ENCODE results near the gene DPP8.

DPP8 gene

DNA sequence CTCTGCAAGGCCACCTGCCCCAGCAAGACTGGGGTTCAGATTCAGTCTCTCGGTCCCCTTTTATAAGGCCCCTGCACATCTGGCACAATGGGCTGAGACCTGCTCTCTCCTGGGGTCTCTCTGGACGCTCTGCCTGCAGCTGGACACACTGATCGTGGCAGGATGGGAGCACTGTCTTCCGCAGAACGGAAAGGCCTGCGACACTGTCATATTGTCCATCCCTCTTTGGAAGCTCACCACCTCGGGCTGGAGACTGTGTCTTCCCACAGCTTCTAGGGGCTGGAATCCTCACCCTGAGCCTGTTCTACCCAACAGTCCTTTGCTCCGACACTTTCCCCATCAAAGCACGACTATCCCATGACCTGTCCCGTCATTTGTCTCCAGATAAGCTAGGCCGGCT, 83.3 kb downstream of the DPP8 start:
- peaks cover 5% of the 10 kb centered on the region for H3K4me1 ChIP-seq (ENCODE audit: control insufficient read depth, insufficient read depth, low read depth, low read length)
- H4K8ac ChIP-seq (ENCODE audit: low read length): no peak overlapping the region
- H3K27me3 ChIP-seq (ENCODE audit: control insufficient read depth in 1 of 2, insufficient read depth in 1 of 2, low read length in 2 of 2): no peaks in the 10 kb centered on the region
- H3K4ac ChIP-seq (ENCODE audit: low read depth in 1 of 2, low read length in 2 of 2): no peak overlapping the region
- H3K4me3 ChIP-seq (ENCODE audit: insufficient read depth in 1 of 2, low read depth in 1 of 2, low read length in 2 of 2): no peak overlapping the region
- H2BK120ac ChIP-seq (ENCODE audit: low read depth, low read length): no peak overlapping the region
- no peak overlapping the region for H2BK15ac ChIP-seq (ENCODE audit: low read depth, poor library complexity, severe bottlenecking)
- H3K36me3 ChIP-seq (ENCODE audit: control insufficient read depth in 1 of 2, insufficient read depth in 2 of 2, low read depth in 1 of 2, low read length in 2 of 2): no peaks in the 10 kb centered on the region
- no peak overlapping the region for H4K91ac ChIP-seq (ENCODE audit: low read length)
- WGBS: 83% methylated on average over 11 of the region's 11 CpGs
- H3K18ac ChIP-seq (ENCODE audit: low read depth in 1 of 2, low read length in 2 of 2): no peak overlapping the region
- H2AK5ac ChIP-seq (ENCODE audit: low read length, severe bottlenecking): no peak overlapping the region
- no peak for DNase-seq
- H2BK5ac ChIP-seq (ENCODE audit: low read depth, low read length, poor library complexity, severe bottlenecking): no peak overlapping the region
- H3K9me3 ChIP-seq (ENCODE audit: control insufficient read depth, low read length): no peaks in the 10 kb centered on the region
- no peak overlapping the region for H3K14ac ChIP-seq (ENCODE audit: low read length in 2 of 2)
- peak overlapping the region in 1 of 2 experiments; percentile 4 for H2BK12ac ChIP-seq (ENCODE audit: low read length in 2 of 2)
- H3K4me2 ChIP-seq (ENCODE audit: low read length, poor library complexity, severe bottlenecking): no peak overlapping the region
- H3K9ac ChIP-seq (ENCODE audit: low read length): no peak overlapping the region
- no peak overlapping the region for H2AFZ ChIP-seq (ENCODE audit: low read depth, low read length)
- no peak overlapping the region for H3K27ac ChIP-seq (ENCODE audit: low read length, poor library complexity, severe bottlenecking)
- H3K23ac ChIP-seq (ENCODE audit: low read length in 2 of 2): no peak overlapping the region
- no peaks in the 10 kb centered on the region for H3K79me1 ChIP-seq (replicated peaks; ENCODE audit: low read length, poor library complexity, severe bottlenecking)

DNA sequence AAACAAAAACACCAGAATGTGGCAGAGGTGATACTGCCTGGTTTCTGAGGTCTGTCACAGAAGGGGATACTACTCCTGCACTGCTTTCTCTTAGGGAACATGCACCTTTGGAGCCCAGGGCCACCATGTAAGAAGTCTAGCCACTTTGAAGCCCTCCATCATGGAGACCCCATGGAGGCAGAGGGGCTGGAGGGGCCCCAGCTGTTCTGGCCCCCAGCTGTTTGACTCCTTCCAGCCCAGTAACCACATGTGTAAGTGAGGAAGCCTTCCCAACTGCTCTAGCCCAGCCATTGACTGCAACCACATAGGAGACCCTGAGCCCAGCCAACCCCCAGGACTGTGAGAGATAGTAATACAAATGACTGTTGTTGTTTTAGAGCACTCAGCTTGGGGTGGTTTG, 85.8 kb downstream of the DPP8 start:
- H3K23ac ChIP-seq (ENCODE audit: low read length in 2 of 2): no peak overlapping the region
- H2BK120ac ChIP-seq (ENCODE audit: low read depth, low read length): no peak overlapping the region
- peaks cover 2% of the 10 kb centered on the region for H3K4me1 ChIP-seq (ENCODE audit: control insufficient read depth, insufficient read depth, low read depth, low read length)
- H3K27ac ChIP-seq (ENCODE audit: low read length, poor library complexity, severe bottlenecking): no peak overlapping the region
- H4K8ac ChIP-seq (ENCODE audit: low read length): no peak overlapping the region
- H2AFZ ChIP-seq (ENCODE audit: low read depth, low read length): no peak overlapping the region
- no peaks in the 10 kb centered on the region for H3K79me1 ChIP-seq (replicated peaks; ENCODE audit: low read length, poor library complexity, severe bottlenecking)
- H3K36me3 ChIP-seq (ENCODE audit: control insufficient read depth in 1 of 2, insufficient read depth in 2 of 2, low read depth in 1 of 2, low read length in 2 of 2): no peaks in the 10 kb centered on the region
- no peak overlapping the region for H3K4ac ChIP-seq (ENCODE audit: low read depth in 1 of 2, low read length in 2 of 2)
- no peak overlapping the region for H3K4me2 ChIP-seq (ENCODE audit: low read length, poor library complexity, severe bottlenecking)
- H2BK15ac ChIP-seq (ENCODE audit: low read depth, poor library complexity, severe bottlenecking): no peak overlapping the region
- no peak overlapping the region for H2AK5ac ChIP-seq (ENCODE audit: low read length, severe bottlenecking)
- no peak for DNase-seq
- no peak overlapping the region for H3K4me3 ChIP-seq (ENCODE audit: insufficient read depth in 1 of 2, low read depth in 1 of 2, low read length in 2 of 2)
- no peaks in the 10 kb centered on the region for H3K9me3 ChIP-seq (ENCODE audit: control insufficient read depth, low read length)
- no peak overlapping the region for H2BK5ac ChIP-seq (ENCODE audit: low read depth, low read length, poor library complexity, severe bottlenecking)
- H3K14ac ChIP-seq (ENCODE audit: low read length in 2 of 2): no peak overlapping the region
- H3K9ac ChIP-seq (ENCODE audit: low read length): no peak overlapping the region
- H3K27me3 ChIP-seq (ENCODE audit: control insufficient read depth in 1 of 2, insufficient read depth in 1 of 2, low read length in 2 of 2): no peaks in the 10 kb centered on the region
- H4K91ac ChIP-seq (ENCODE audit: low read length): no peak overlapping the region
- no peak overlapping the region for H3K18ac ChIP-seq (ENCODE audit: low read depth in 1 of 2, low read length in 2 of 2)
- H2BK12ac ChIP-seq (ENCODE audit: low read length in 2 of 2): no peak overlapping the region

DNA sequence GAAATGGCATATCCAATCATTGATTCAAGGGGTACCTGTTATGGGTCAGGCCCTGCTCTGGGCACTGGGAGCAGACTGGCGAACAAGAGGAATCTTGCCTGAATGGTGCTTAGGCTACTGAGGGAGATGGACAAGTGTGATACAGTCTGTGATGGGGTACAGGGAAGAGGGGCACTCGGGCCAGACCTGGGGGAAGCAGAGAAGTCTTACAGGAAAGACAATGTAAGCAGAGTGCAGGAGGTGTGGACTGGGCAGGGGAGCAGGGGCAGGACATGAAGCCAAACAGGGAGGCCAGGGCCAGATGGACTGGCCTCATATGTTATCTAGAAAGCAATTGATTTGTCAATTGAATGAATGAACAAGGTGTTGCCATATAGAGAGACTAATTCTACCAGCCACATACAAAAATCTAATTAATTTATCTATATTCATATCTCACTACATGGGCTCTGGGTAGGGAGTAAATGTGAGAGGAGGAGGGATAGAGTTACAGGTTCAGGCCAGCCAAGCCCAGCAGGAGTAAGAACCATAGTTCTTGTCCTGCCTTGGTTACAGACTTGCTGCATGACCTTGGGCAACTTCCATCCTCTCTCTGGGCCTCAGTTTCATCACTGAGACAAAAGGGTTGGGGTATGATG, 91.2 kb downstream of the DPP8 start:
- Histone ChIP-seq H3K27ac (ENCODE audit: low read length, poor library complexity, severe bottlenecking) (no peak overlapping the region), H3K36me3 (ENCODE audit: control insufficient read depth in 1 of 2, insufficient read depth in 2 of 2, low read depth in 1 of 2, low read length in 2 of 2) (no peaks in the 10 kb centered on the region), H2BK5ac (ENCODE audit: low read depth, low read length, poor library complexity, severe bottlenecking) (no peak overlapping the region), H2AK5ac (ENCODE audit: low read length, severe bottlenecking) (no peak overlapping the region), H4K8ac (ENCODE audit: low read length) (no peak overlapping the region), H2BK15ac (ENCODE audit: low read depth, poor library complexity, severe bottlenecking) (no peak overlapping the region), H4K91ac (ENCODE audit: low read length) (no peak overlapping the region), H2BK12ac (ENCODE audit: low read length in 2 of 2) (no peak overlapping the region), H3K9me3 (ENCODE audit: control insufficient read depth, low read length) (no peaks in the 10 kb centered on the region), H3K14ac (ENCODE audit: low read length in 2 of 2) (no peak overlapping the region), H3K27me3 (ENCODE audit: control insufficient read depth in 1 of 2, insufficient read depth in 1 of 2, low read length in 2 of 2) (peaks cover 0 to 20% of the 10 kb centered on the region in 2 experiments), H3K4me1 (ENCODE audit: control insufficient read depth, insufficient read depth, low read depth, low read length) (peaks cover 7% of the 10 kb centered on the region), H2AFZ (ENCODE audit: low read depth, low read length) (no peak overlapping the region), H3K4me2 (ENCODE audit: low read length, poor library complexity, severe bottlenecking) (no peak overlapping the region), H3K4ac (ENCODE audit: low read depth in 1 of 2, low read length in 2 of 2) (no peak overlapping the region), H2BK120ac (ENCODE audit: low read depth, low read length) (no peak overlapping the region), H3K4me3 (ENCODE audit: insufficient read depth in 1 of 2, low read depth in 1 of 2, low read length in 2 of 2) (no peak overlapping the region), H3K18ac (ENCODE audit: low read depth in 1 of 2, low read length in 2 of 2) (no peak overlapping the region), H3K9ac (ENCODE audit: low read length) (no peak overlapping the region), H3K23ac (ENCODE audit: low read length in 2 of 2) (no peak overlapping the region), H3K79me1 (replicated peaks; ENCODE audit: low read length, poor library complexity, severe bottlenecking) (no peaks in the 10 kb centered on the region)
- DNase-seq: no peak
- 88% methylated on average over 2 of the region's 2 CpGs for WGBS

DNA sequence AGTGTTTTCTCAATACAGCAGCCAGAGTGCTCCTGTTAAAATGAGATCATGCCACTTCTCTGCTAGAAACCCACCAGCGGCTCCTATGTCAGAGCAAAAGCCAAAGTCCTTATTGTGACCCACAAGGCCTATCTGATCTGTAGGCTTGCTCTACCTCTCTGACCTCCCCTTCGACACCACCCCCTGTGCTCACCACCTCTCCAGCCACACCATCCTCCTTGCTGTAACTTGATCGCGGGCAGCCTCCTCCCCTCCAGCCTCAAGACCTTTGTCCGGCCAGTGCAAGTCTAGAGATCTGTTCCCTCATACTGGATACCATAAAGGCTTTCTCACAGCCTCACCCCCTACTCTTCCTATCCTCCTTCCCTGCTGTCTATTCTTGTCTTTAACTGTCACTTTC, 92.8 kb downstream of the DPP8 start:
- 75% methylated on average over 5 of the region's 5 CpGs for WGBS

More for the DNA sequence above, 92.8 kb downstream of the DPP8 start:
- peaks cover 0 to 34% of the 10 kb centered on the region in 2 experiments for H3K27me3 ChIP-seq (ENCODE audit: control insufficient read depth in 1 of 2, insufficient read depth in 1 of 2, low read length in 2 of 2)
- H2BK12ac ChIP-seq (ENCODE audit: low read length in 2 of 2): no peak overlapping the region
- H3K4ac ChIP-seq (ENCODE audit: low read depth in 1 of 2, low read length in 2 of 2): no peak overlapping the region
- no peak overlapping the region for H3K4me3 ChIP-seq (ENCODE audit: insufficient read depth in 1 of 2, low read depth in 1 of 2, low read length in 2 of 2)
- H3K4me2 ChIP-seq (ENCODE audit: low read length, poor library complexity, severe bottlenecking): no peak overlapping the region
- H2AFZ ChIP-seq (ENCODE audit: low read depth, low read length): no peak overlapping the region
- peaks cover under 1% of the 10 kb centered on the region for H3K79me1 ChIP-seq (replicated peaks; ENCODE audit: low read length, poor library complexity, severe bottlenecking)
- no peaks in the 10 kb centered on the region for H3K36me3 ChIP-seq (ENCODE audit: control insufficient read depth in 1 of 2, insufficient read depth in 2 of 2, low read depth in 1 of 2, low read length in 2 of 2)
- no peak overlapping the region for H2BK15ac ChIP-seq (ENCODE audit: low read depth, poor library complexity, severe bottlenecking)
- H3K23ac ChIP-seq (ENCODE audit: low read length in 2 of 2): no peak overlapping the region
- H4K91ac ChIP-seq (ENCODE audit: low read length): no peak overlapping the region
- no peak overlapping the region for H2BK5ac ChIP-seq (ENCODE audit: low read depth, low read length, poor library complexity, severe bottlenecking)
- H3K4me1 ChIP-seq (ENCODE audit: control insufficient read depth, insufficient read depth, low read depth, low read length): peaks cover 14% of the 10 kb centered on the region
- H2BK120ac ChIP-seq (ENCODE audit: low read depth, low read length): no peak overlapping the region
- H3K27ac ChIP-seq (ENCODE audit: low read length, poor library complexity, severe bottlenecking): no peak overlapping the region
- H3K9ac ChIP-seq (ENCODE audit: low read length): no peak overlapping the region
- DNase-seq: no peak
- no peak overlapping the region for H3K18ac ChIP-seq (ENCODE audit: low read depth in 1 of 2, low read length in 2 of 2)
- no peak overlapping the region for H2AK5ac ChIP-seq (ENCODE audit: low read length, severe bottlenecking)
- no peak overlapping the region for H3K14ac ChIP-seq (ENCODE audit: low read length in 2 of 2)
- no peak overlapping the region for H4K8ac ChIP-seq (ENCODE audit: low read length)
- no peaks in the 10 kb centered on the region for H3K9me3 ChIP-seq (ENCODE audit: control insufficient read depth, low read length)

All from mesenchymal stem cell (in vitro differentiated cells and primary cell).